Measurements from ENCODE around the gene MYO6.

- no peak for TF ChIP-seq EZH2phosphoT487 (IDR thresholded peaks at IDR 0.05; ENCODE audit: borderline replicate concordance, low read depth, low read length)
- no peak for TF ChIP-seq CTCF (conservative IDR thresholded peaks at IDR 0.05; ENCODE audit: low read length)
Observed at GRCh38 chr6:75711173-75711572, 37.9 kb upstream of the MYO6 start.

Measured in OCI-LY7 (cell line).